GM21360 (cell line): ENCODE data around the gene PRCD.
A peak's percentile ranks its signal among the peaks of the same experiment; 100 is the strongest.
"Not testable (repeated sequence)": the region's sequence is repeated elsewhere in the genome, so short reads cannot be mapped to it uniquely, and the experiment has no call there.

Experiments used
- ATAC-seq: cut with Tn5 transposase; IDR thresholded peaks from one replicate; pipeline ENCODE4 v1.9.1; 2021; ENCODE audit warnings: mild to moderate bottlenecking, moderate library complexity; ENCODE audit not compliant: unreplicated experiment

PRCD gene

GRCh38 chr17:76502341-76503211 is 37.3 kb upstream of the PRCD start:
- no peak for ATAC-seq

GRCh38 chr17:76504117-76504516 is 35.7 kb upstream of the PRCD start:
- ATAC-seq = no peak

GRCh38 chr17:76506408-76507345 is 33.2 kb upstream of the PRCD start:
- no peak for ATAC-seq

- ATAC-seq = not testable (repeated sequence)
Measured at GRCh38 chr17:76508472-76509063, 31.3 kb upstream of the PRCD start.

GRCh38 chr17:76510831-76511244 is 29.0 kb upstream of the PRCD start:
- ATAC-seq = no peak

- no peak for ATAC-seq
Measured at GRCh38 chr17:76511668-76512365, 28.0 kb upstream of the PRCD start.

- ATAC-seq = no peak
Measured at GRCh38 chr17:76512366-76513305, 27.2 kb upstream of the PRCD start.

GRCh38 chr17:76513306-76513692 is 26.5 kb upstream of the PRCD start:
- ATAC-seq = no peak

GRCh38 chr17:76514355-76514754 is 25.5 kb upstream of the PRCD start:
- not testable (repeated sequence) for ATAC-seq

- peak; percentile 41 for ATAC-seq
Measured at GRCh38 chr17:76515274-76515949, 24.4 kb upstream of the PRCD start.

GRCh38 chr17:76517638-76518038 is 22.2 kb upstream of the PRCD start:
- no peak for ATAC-seq

GRCh38 chr17:76519048-76519966 is 20.5 kb upstream of the PRCD start:
- no peak for ATAC-seq

GRCh38 chr17:76521262-76521661 is 18.6 kb upstream of the PRCD start:
- ATAC-seq = no peak

- not testable (repeated sequence) for ATAC-seq
Measured at GRCh38 chr17:76521683-76522082, 18.2 kb upstream of the PRCD start.

- no peak for ATAC-seq
Measured at GRCh38 chr17:76523084-76524037, 16.5 kb upstream of the PRCD start.

- no peak for ATAC-seq
Measured at GRCh38 chr17:76524598-76525512, 15.0 kb upstream of the PRCD start.
